ENCODE data around the gene FBP1. TPM values are rescaled to one million over a fixed set of nuclear protein-coding genes. Genes with fewer than 3 reads are reported as not detected.

Gene FBP1
- total and polyA plus RNA-seq, 2 donors (not counting 3 experiments of a cell fraction or from before 2014, with no cell fraction given), result 2.5 to 3.8 TPM

GRCh38 chr9:94554078-94554438 lies 85.3 kb downstream of the FBP1 start:
- dilution Hi-C loops (cut with MboI; ENCODE audit: extremely low pct_ligation_motif_present, low sequenced_read_pairs) (no loop called here), intact Hi-C loops (cut with micrococcal nuclease) (loop anchor here (1.0 kb wide), 1 partner anchor 49 kb away; no protein-coding TSS in a partner anchor)
- Histone ChIP-seq H3K4me2 (ENCODE audit: insufficient read depth, low read length) (no peak overlapping the region), H3K36me3 (ENCODE audit: control insufficient read depth in 2 of 2, extremely low read depth in 1 of 2, insufficient read depth in 2 of 2, low read length in 2 of 2) (no peaks in the 10 kb centered on the region), H4K20me1 (replicated peaks; ENCODE audit: control insufficient read depth, extremely low read depth, insufficient read depth, low read length) (no peaks in the 10 kb centered on the region), H3K9me1 (replicated peaks; ENCODE audit: control insufficient read depth, extremely low read depth, insufficient read depth, low read length) (no peaks in the 10 kb centered on the region), H3K4me3 (replicated peaks in 1 of 3; ENCODE audit: insufficient read depth in 1 of 3, low read depth in 1 of 3, low read length in 3 of 3) (no peak overlapping the region), H3K27ac (ENCODE audit: insufficient read depth, low read depth, low read length) (no peak overlapping the region), H3K27me3 (ENCODE audit: control insufficient read depth in 2 of 2, insufficient read depth in 2 of 2, low read length in 2 of 2) (peaks cover 0 to 4% of the 10 kb centered on the region in 2 experiments), H3K9ac (replicated peaks; ENCODE audit: extremely low read depth, insufficient read depth, low read length) (no peak overlapping the region), H3K9me3 (replicated peaks; ENCODE audit: control insufficient read depth, insufficient read depth, low read length) (no peaks in the 10 kb centered on the region), H3K79me2 (ENCODE audit: control insufficient read depth, insufficient read depth, low read length) (no peaks in the 10 kb centered on the region), H3K4me1 (ENCODE audit: control insufficient read depth, extremely low read depth, insufficient read depth, low read length) (no peaks in the 10 kb centered on the region), H2AFZ (ENCODE audit: low read depth, low read length) (no peak overlapping the region)
- FAIRE-seq, result no peak
- CTCF ChIA-PET, result no interaction called here
- BruUV-seq (replicated peaks), result no TSS peak
- TF ChIP-seq POLR2AphosphoS5 (IDR thresholded peaks at IDR 0.05; ENCODE audit: insufficient read depth, low read depth, low read length) (no peak), MAX (IDR thresholded peaks at IDR 0.05; ENCODE audit: insufficient read depth, insufficient read length) (no peak), EZH2 (IDR thresholded peaks at IDR 0.05; ENCODE audit: borderline replicate concordance, low read depth, low read length, severe bottlenecking) (no peak), FOS (IDR thresholded peaks at IDR 0.05; ENCODE audit: borderline replicate concordance, insufficient read depth, low read length) (no peak), MYC (IDR thresholded peaks at IDR 0.05; ENCODE audit: low read depth, low read length) (no peak), JUN (IDR thresholded peaks at IDR 0.05; ENCODE audit: borderline replicate concordance, insufficient read depth, insufficient read length, low read depth) (no peak), CTCF (IDR thresholded peaks at IDR 0.05; ENCODE audit: extremely low read depth in 1 of 2, insufficient read depth in 1 of 2, low read depth in 1 of 2, low read length in 2 of 2) (no peak), GATA2 (IDR thresholded peaks at IDR 0.05; ENCODE audit: insufficient read depth, insufficient read length, low read depth, low read length) (no peak), POLR2A (IDR thresholded peaks at IDR 0.05; ENCODE audit: low read depth, low read length) (no peak)
- POLR2A ChIA-PET, result no interaction called here
- DNase-seq (ENCODE audit: low read depth, low spot score), result no peak

Other genes with a start within 250 kb of the FBP1 start
- gene PCAT7, start 84.4 kb downstream of the FBP1 start, total RNA-seq, result not detected in 2 replicates
- not detected in 2 replicates for gene PCAT7, start 84.4 kb downstream of the FBP1 start, polyA plus RNA-seq
- gene FBP2, start 45.7 kb downstream of the FBP1 start, total RNA-seq, result not detected in 2 replicates
- not detected in 2 replicates for gene FBP2, start 45.7 kb downstream of the FBP1 start, polyA plus RNA-seq
- gene AOPEP, start 87.2 kb upstream of the FBP1 start, total RNA-seq, result 35.6 and 41.6 TPM in 2 replicates
- 18.1 and 20.2 TPM in 2 replicates for gene AOPEP, start 87.2 kb upstream of the FBP1 start, polyA plus RNA-seq